Fibroblast of mammary gland (primary cell): ENCODE results near the gene ACSS2.

Source experiments
- DNase-seq: peaks from one replicate; pipeline ENCODE4 v3.0.0-alpha.2; 2010; ENCODE audit warnings: low read depth
- H3K4me3 ChIP-seq: 2 replicates; pipeline ENCODE4 v1.5.1; 2011; ENCODE audit warnings: low read depth, mild to moderate bottlenecking, low read length, moderate library complexity; ENCODE audit not compliant: control insufficient read depth
- CTCF ChIP-seq: conservative IDR thresholded peaks from 2 replicates; pipeline ENCODE4 v1.5.1; 2011; ENCODE audit warnings: low read depth, low read length, inconsistent platforms; ENCODE audit not compliant: control insufficient read depth, insufficient read depth

The ACSS2 gene

GRCh38 chr20:34943808-34944567, 67.6 kb downstream of the ACSS2 start:
- H3K4me3 ChIP-seq = no peak overlapping the region
- no peak for TF ChIP-seq CTCF
- peak; percentile 50 for DNase-seq

DNA sequence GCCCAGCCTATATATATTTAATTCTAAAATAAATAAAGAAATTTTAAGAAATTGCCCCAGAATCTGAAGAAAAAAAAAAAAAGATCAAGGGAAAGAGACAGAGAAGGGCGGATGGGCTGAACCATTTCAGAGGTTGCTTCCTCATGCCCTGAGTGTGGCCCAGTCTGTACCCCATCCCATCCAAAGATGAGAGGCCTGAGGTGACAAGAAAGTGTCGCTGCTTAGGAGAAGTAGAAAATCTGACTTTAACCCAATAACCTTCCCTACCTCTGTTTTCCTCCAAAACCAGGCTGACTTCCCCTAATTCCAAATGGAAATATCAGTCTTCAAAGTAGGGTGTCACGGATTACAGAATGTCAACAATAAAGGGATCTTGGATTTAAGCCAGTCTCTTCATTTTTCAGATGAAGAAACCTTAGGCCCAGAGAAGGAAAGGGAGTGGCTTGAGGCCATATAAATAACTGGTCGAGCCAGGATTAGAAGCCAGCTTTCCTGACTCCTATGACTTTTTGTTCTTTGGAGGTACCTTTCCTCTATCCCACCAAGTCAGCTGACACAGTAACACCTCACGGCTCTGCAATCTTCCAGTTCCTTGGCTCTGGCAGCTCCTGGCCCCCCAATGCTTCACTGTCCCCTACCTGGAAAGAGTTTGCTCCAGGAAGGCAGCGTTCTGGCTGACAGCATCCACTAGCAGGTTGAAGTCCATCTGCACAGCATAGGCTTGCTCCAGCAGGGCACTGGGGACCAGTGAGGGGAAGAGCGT, 69.1 kb downstream of the ACSS2 start:
- no peak overlapping the region for H3K4me3 ChIP-seq
- no peak for DNase-seq
- no peak for TF ChIP-seq CTCF

DNA sequence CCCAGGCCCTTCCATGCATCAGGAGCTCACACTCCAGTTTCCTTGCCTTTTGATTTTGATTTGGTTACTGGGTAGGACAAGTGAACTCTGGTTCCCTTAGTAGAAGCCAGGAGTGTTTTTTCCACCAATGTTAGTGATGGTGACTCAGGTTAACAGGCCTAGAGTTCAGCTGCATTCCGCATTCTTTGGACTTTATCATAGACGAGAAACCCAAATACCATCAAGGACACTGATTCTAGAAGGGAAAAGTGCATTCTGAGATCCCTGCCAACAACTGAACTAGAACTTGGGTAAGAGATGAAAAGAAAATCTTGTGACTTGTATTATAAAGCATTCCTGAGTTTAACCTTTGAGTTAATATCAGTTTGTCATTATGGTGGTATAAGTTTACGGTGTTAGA, 70.2 kb downstream of the ACSS2 start:
- no peak for DNase-seq
- H3K4me3 ChIP-seq = no peak overlapping the region
- TF ChIP-seq CTCF = no peak

GRCh38 chr20:34947336-34947735, 70.9 kb downstream of the ACSS2 start:
- no peak for DNase-seq
- TF ChIP-seq CTCF = no peak

GRCh38 chr20:34948030-34948429, 71.6 kb downstream of the ACSS2 start:
- DNase-seq = peak; percentile 70
- no peak overlapping the region for H3K4me3 ChIP-seq
- TF ChIP-seq CTCF = no peak

More at GRCh38 chr20:34947336-34947735, 70.9 kb downstream of the ACSS2 start:
- no peak overlapping the region for H3K4me3 ChIP-seq

- H3K4me3 ChIP-seq = no peak overlapping the region
- TF ChIP-seq CTCF = no peak
- DNase-seq = no peak
These were observed 72.7 kb downstream of the ACSS2 start for GRCh38 chr20:34949120-34949519.

GRCh38 chr20:34951252-34951651, 74.8 kb downstream of the ACSS2 start:
- no peak overlapping the region for H3K4me3 ChIP-seq
- TF ChIP-seq CTCF = no peak
- no peak for DNase-seq
